Natural killer cell treated with Interleukin-12 subunit alpha and Interleukin-12 subunit beta and Interleukin-15 and Interleukin-18, amount 100 ng/mL, for 72 hours (primary cell): ENCODE measurements around the gene RSPO4. TPM values are rescaled to one million over a fixed set of nuclear protein-coding genes. Genes with fewer than 3 reads are reported as not detected.

Experiments
- ATAC-seq, 2 donors: fragments of 150-1000 bp; cut with Tn5 transposase in 1 of 2; sonication (Bioruptor Pico), chemical (Tn5 transposase) in 1 of 2; 2 replicates each; pipeline ENCODE4 v1.10.0; 2021
- DNase-seq: peaks from one replicate; pipeline ENCODE4 v3.0.0; 2022; ENCODE audit warnings: low spot score
- H3K27ac Mint-ChIP-seq, 2 donors: 1 replicate in 1 of 2; 2 replicates in 1 of 2; pipeline ENCODE4 v1.8.0; 2022; ENCODE audit warnings: mixed read lengths in 2 of 2, mild to moderate bottlenecking in 1 of 2, moderate library complexity in 1 of 2
- H3K27me3 Mint-ChIP-seq, 2 donors: 1 replicate in 1 of 2; 2 replicates in 1 of 2; pipeline ENCODE4 v1.8.0; 2022; ENCODE audit warnings: mixed read lengths in 2 of 2
- H3K36me3 Mint-ChIP-seq: one replicate; pipeline ENCODE4 v1.8.0; 2022; ENCODE audit warnings: mixed read lengths
- H3K4me1 Mint-ChIP-seq, 2 donors: 1 replicate in 1 of 2; 2 replicates in 1 of 2; pipeline ENCODE4 v1.8.0; 2022; ENCODE audit warnings: low read depth in 2 of 2, mixed read lengths in 2 of 2, mild to moderate bottlenecking in 1 of 2
- H3K4me3 Mint-ChIP-seq: one replicate; pipeline ENCODE4 v1.8.0; 2022; ENCODE audit warnings: mixed read lengths
- H3K9me3 Mint-ChIP-seq: 2 replicates; pipeline ENCODE4 v1.8.0; 2022; ENCODE audit warnings: mixed read lengths
- total RNA-seq, 2 donors: library from RNA; stranded (reverse); gene quantifications; one replicate each; pipeline ENCODE4 v1.2.3, GENCODE V29; 2022

RSPO4 gene
- total RNA-seq, 2 donors from 2014 or later: 0.19 TPM; not detected in 1

- Mint-ChIP-seq H3K27ac (no peak overlapping the region), H3K4me3 (no peak overlapping the region), H3K4me1 (peaks cover 3 to 5% of the 10 kb centered on the region in 2 donors), H3K9me3 (no peaks in the 10 kb centered on the region), H3K27me3 (peaks cover 0 to 2% of the 10 kb centered on the region in 2 donors), H3K36me3 (no peaks in the 10 kb centered on the region)
- DNase-seq (peak; percentile 23), ATAC-seq (no peak)
These were observed 30.8 kb downstream of the RSPO4 start for GRCh38 chr20:971346-971745.

GRCh38 chr20:969868-970267 is 32.2 kb downstream of the RSPO4 start:
- DNase-seq (peak; percentile 8), ATAC-seq (no peak)
- Mint-ChIP-seq H3K27me3 (peaks cover 0 to 7% of the 10 kb centered on the region in 2 donors), H3K4me1 (peaks cover 3 to 5% of the 10 kb centered on the region in 2 donors), H3K36me3 (no peaks in the 10 kb centered on the region), H3K4me3 (no peak overlapping the region), H3K27ac (no peak overlapping the region), H3K9me3 (no peaks in the 10 kb centered on the region)

- Mint-ChIP-seq H3K9me3 (no peaks in the 10 kb centered on the region), H3K4me1 (no peaks in the 10 kb centered on the region), H3K36me3 (no peaks in the 10 kb centered on the region), H3K4me3 (no peak overlapping the region), H3K27me3 (peaks cover 0 to 7% of the 10 kb centered on the region in 2 donors), H3K27ac (no peak overlapping the region)
- no peak for ATAC-seq
- DNase-seq: peak; percentile 50
These were observed 34.0 kb downstream of the RSPO4 start for GRCh38 chr20:967796-968742.

DNA sequence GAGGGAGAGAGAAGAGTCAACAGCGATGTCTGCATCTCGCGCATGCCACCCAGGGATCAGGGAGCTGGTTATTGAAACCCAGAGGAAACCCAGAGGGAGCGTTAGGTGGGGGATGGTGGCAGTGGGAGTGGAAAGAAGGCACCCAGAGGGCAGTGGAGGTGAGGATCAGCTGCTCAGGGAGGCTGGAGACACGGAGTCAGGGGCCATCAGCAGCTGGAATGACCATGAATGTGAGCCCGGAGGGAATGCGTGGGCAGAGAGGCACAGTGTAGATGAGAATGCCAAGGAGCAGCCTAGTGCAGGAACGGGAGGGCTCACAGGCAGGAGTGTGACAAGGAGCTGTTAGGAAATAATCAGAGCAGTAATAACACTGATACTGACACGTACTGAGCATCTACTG is 36.2 kb downstream of the RSPO4 start:
- Mint-ChIP-seq H3K4me1 (no peaks in the 10 kb centered on the region), H3K4me3 (no peak overlapping the region)
- no peak for DNase-seq

DNA sequence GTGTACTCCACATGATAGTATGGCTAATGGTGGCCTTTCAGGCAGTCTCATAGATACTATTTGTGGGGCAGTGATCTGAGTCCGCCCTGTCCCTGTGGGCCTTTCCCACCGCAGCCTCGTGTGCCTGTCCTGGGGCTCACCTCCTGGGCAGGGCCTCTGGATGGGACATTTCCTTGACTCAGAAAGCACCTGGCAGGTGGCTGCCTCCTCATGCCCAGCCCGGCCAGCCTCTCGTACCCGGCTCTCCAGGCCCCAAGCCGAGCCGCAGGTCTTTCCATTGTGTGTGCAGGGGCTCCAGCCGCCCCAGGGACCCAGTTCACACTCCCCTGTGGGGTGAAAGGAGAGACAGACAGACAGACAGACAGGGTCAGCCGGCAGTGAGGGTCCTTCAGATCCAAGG is 38.3 kb downstream of the RSPO4 start:
- no peak overlapping the region for H3K4me3 Mint-ChIP-seq
- no peaks in the 10 kb centered on the region for H3K9me3 Mint-ChIP-seq
- no peak overlapping the region for H3K27ac Mint-ChIP-seq
- DNase-seq (no peak), ATAC-seq (no peak)
- no peaks in the 10 kb centered on the region for H3K36me3 Mint-ChIP-seq
- peaks cover 0 to 9% of the 10 kb centered on the region in 2 donors for H3K4me1 Mint-ChIP-seq
- peaks cover 7% of the 10 kb centered on the region in 2 donors for H3K27me3 Mint-ChIP-seq

More for the DNA sequence above, 36.2 kb downstream of the RSPO4 start:
- H3K36me3 Mint-ChIP-seq: no peaks in the 10 kb centered on the region
- no peaks in the 10 kb centered on the region for H3K9me3 Mint-ChIP-seq
- no peak overlapping the region for H3K27ac Mint-ChIP-seq
- no peak for ATAC-seq
- peaks cover 3 to 7% of the 10 kb centered on the region in 2 donors for H3K27me3 Mint-ChIP-seq

- peaks cover 0 to 9% of the 10 kb centered on the region in 2 donors for H3K4me1 Mint-ChIP-seq
- H3K27ac Mint-ChIP-seq: no peak overlapping the region
- H3K27me3 Mint-ChIP-seq: peaks cover 7 to 16% of the 10 kb centered on the region in 2 donors
These were observed 39.4 kb downstream of the RSPO4 start for GRCh38 chr20:962683-963082.

GRCh38 chr20:962223-962622 is 39.9 kb downstream of the RSPO4 start:
- Mint-ChIP-seq H3K4me1 (peaks cover 0 to 9% of the 10 kb centered on the region in 2 donors), H3K27ac (no peak overlapping the region), H3K4me3 (no peak overlapping the region), H3K36me3 (no peaks in the 10 kb centered on the region), H3K9me3 (no peaks in the 10 kb centered on the region), H3K27me3 (peaks cover 7 to 20% of the 10 kb centered on the region in 2 donors)
- no peak for ATAC-seq
- no peak for DNase-seq

More at GRCh38 chr20:962683-963082, 39.4 kb downstream of the RSPO4 start:
- no peak overlapping the region for H3K4me3 Mint-ChIP-seq
- ATAC-seq: no peak
- no peaks in the 10 kb centered on the region for H3K9me3 Mint-ChIP-seq
- DNase-seq: no peak
- no peaks in the 10 kb centered on the region for H3K36me3 Mint-ChIP-seq

GRCh38 chr20:961768-962167 is 40.3 kb downstream of the RSPO4 start:
- Mint-ChIP-seq H3K4me1 (peaks cover 0 to 9% of the 10 kb centered on the region in 2 donors), H3K36me3 (no peaks in the 10 kb centered on the region), H3K27me3 (peaks cover 7 to 20% of the 10 kb centered on the region in 2 donors), H3K27ac (no peak overlapping the region), H3K9me3 (no peaks in the 10 kb centered on the region), H3K4me3 (no peak overlapping the region)
- no peak for DNase-seq
- ATAC-seq: no peak

DNA sequence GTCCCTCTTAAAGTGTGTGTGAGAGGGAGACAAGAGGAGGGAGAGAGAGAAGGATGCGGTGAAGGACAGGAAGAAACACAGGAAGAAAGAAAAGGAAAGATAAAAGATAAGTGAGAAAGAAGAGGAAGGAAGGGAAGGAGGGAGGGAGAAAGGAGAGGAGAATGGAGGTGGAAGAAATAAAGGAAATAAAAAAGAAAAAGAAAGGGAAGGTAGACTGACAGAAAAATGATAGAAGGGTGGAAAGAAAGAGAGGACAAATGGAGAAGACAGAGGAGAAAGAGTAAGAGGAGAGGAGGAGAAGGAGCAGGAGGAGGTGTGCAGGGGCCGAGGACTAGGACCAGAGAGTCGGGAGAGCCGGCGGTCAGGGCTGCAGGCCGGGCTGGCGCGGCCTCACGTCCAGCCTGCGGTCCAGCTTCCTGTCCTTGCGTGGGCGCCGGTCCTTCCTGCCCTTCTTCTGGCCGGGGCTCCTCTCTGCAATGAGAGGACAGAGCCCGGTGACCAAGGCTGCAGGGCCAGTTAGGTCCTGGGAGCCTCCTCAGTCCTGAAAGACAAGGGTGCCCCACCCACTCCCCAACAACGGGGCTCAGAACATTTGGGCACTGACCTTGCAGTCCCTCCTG is 42.0 kb downstream of the RSPO4 start:
- Mint-ChIP-seq H3K9me3 (no peaks in the 10 kb centered on the region), H3K4me3 (no peak overlapping the region), H3K27me3 (peaks cover 11 to 28% of the 10 kb centered on the region in 2 donors), H3K27ac (no peak overlapping the region), H3K36me3 (no peaks in the 10 kb centered on the region), H3K4me1 (peaks cover 0 to 9% of the 10 kb centered on the region in 2 donors)
- DNase-seq (no peak), ATAC-seq (no peak)

GRCh38 chr20:958936-959815 is 42.9 kb downstream of the RSPO4 start:
- no peak for DNase-seq
- Mint-ChIP-seq H3K4me1 (peaks cover 0 to 9% of the 10 kb centered on the region in 2 donors), H3K36me3 (no peaks in the 10 kb centered on the region), H3K9me3 (no peaks in the 10 kb centered on the region), H3K27me3 (peaks cover 13 to 35% of the 10 kb centered on the region in 2 donors), H3K27ac (no peak overlapping the region), H3K4me3 (no peak overlapping the region)
- no peak for ATAC-seq

DNA sequence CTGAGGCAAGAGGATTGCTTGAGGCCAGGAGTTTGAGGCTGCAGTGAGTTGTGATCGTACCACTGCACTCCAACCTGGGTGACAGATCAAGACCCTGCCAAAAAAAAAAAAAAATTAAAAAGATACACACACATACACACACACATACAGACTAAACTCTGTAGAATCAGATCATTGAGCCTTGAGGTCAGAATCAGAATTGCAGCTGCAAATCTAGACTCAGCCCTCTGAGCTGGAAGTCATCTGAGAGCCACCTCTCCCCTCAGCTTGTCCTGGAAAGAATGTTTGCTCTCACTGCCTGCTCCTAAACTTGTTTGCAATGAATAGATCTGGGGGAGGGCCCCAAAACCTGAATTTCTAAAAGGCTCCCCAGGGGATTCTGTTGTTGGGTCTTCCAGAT is 44.6 kb downstream of the RSPO4 start:
- Mint-ChIP-seq H3K36me3 (no peaks in the 10 kb centered on the region), H3K27me3 (peaks cover 15 to 35% of the 10 kb centered on the region in 2 donors), H3K4me3 (no peak overlapping the region), H3K9me3 (no peaks in the 10 kb centered on the region), H3K27ac (no peak overlapping the region), H3K4me1 (peaks cover 0 to 9% of the 10 kb centered on the region in 2 donors)
- ATAC-seq (no peak), DNase-seq (no peak)

GRCh38 chr20:956330-956951 is 45.7 kb downstream of the RSPO4 start:
- no peak overlapping the region for H3K4me3 Mint-ChIP-seq
- peak; percentile 70 for DNase-seq
- H3K27ac Mint-ChIP-seq: no peak overlapping the region
- no peaks in the 10 kb centered on the region for H3K36me3 Mint-ChIP-seq
- no peaks in the 10 kb centered on the region for H3K9me3 Mint-ChIP-seq
- peaks cover 21 to 41% of the 10 kb centered on the region in 2 donors for H3K27me3 Mint-ChIP-seq
- peak; percentile 78 to 82 for ATAC-seq
- H3K4me1 Mint-ChIP-seq: peaks cover 0 to 9% of the 10 kb centered on the region in 2 donors

- no peaks in the 10 kb centered on the region for H3K36me3 Mint-ChIP-seq
- ATAC-seq (no peak), DNase-seq (no peak)
- H3K4me1 Mint-ChIP-seq: peaks cover 0 to 9% of the 10 kb centered on the region in 2 donors
- H3K4me3 Mint-ChIP-seq: no peak overlapping the region
- no peak overlapping the region for H3K27ac Mint-ChIP-seq
- H3K27me3 Mint-ChIP-seq: peaks cover 23 to 38% of the 10 kb centered on the region in 2 donors
- no peaks in the 10 kb centered on the region for H3K9me3 Mint-ChIP-seq
These were observed 46.5 kb downstream of the RSPO4 start for GRCh38 chr20:955656-956055.
